GM12878 (cell line): ENCODE data around the gene PCK1. TPM values are rescaled to one million over a fixed set of nuclear protein-coding genes. Genes with fewer than 3 reads are reported as not detected.

Experiments
- ATAC-seq: fragments of 200-7000 bp; cut with Tn5 transposase; 3 replicates; pipeline ENCODE4 v1.9.1; 2020; ENCODE audit warnings: mild to moderate bottlenecking, moderate library complexity
- BruUV-seq: library from RNA; stranded (reverse); fragments of 400-500 nt; replicated peaks from 2 replicates; lab custom pipeline; 2021; lab: Mats Ljungman, UMichigan
- CTCF ChIA-PET: fragments of 300-600 bp; sonication (Branson Sonifier 250); formaldehyde crosslinking; extraction: SDS; loops from one replicate; lab custom pipeline; 2021; ENCODE audit warnings: inconsistent platforms; lab: Yijun Ruan, JAX
- POLR2A ChIA-PET: fragments of 350-600 bp; formaldehyde crosslinking; extraction: SDS; loops from one replicate; lab custom pipeline; 2021; ENCODE audit warnings: inconsistent platforms; lab: Charles Lee
- RAD21 ChIA-PET: fragments of 300-600 bp; sonication (Branson Sonifier 250); formaldehyde crosslinking; loops from one replicate; lab custom pipeline; 2023; ENCODE audit warnings: antibody characterized with exemption; ENCODE audit not compliant: unreplicated experiment; lab: Charles Lee
- SMC1A ChIA-PET: fragments of 300-600 bp; sonication (Branson Sonifier 250); formaldehyde crosslinking; loops from one replicate; lab custom pipeline; 2023; ENCODE audit not compliant: unreplicated experiment, uncharacterized antibody; lab: Charles Lee
- DNase-seq: peaks from one replicate; pipeline ENCODE4 v3.0.0-alpha.2; 2011; ENCODE audit warnings: low read depth, low spot score
- FAIRE-seq: peaks from 3 replicates; lab custom pipeline; 2011; peaks lifted over from hg19 to GRCh38; lab: Jason Lieb, UNC
- H2AFZ ChIP-seq: 2 replicates; pipeline ENCODE4 v1.6.0; 2011; ENCODE audit warnings: low read depth, low read length, control low read depth; ENCODE audit not compliant: control insufficient read depth
- H3K27ac ChIP-seq: 2 replicates; pipeline ENCODE4 v1.5.1; 2011; ENCODE audit warnings: control low read depth; ENCODE audit not compliant: control insufficient read depth, insufficient read depth
- H3K27me3 ChIP-seq, 2 experiments: replicated peaks in 1 of 2; 2 replicates each; pipeline versions ENCODE4 v1.6.0 to v1.6.1; 2011; ENCODE audit warnings: low read length in 1 of 2; ENCODE audit not compliant: control insufficient read depth in 2 of 2, insufficient read depth in 2 of 2
- H3K36me3 ChIP-seq, 2 experiments: 2 replicates each; pipeline ENCODE4 v1.5.1; 2011; ENCODE audit warnings: low read length in 1 of 2; ENCODE audit not compliant: control insufficient read depth in 2 of 2, insufficient read depth in 2 of 2
- H3K4me1 ChIP-seq: 2 replicates; pipeline ENCODE4 v1.6.1; 2011; ENCODE audit warnings: mild to moderate bottlenecking, low read length, moderate library complexity, mixed read lengths; ENCODE audit not compliant: control insufficient read depth, insufficient read depth
- H3K4me2 ChIP-seq: 2 replicates; pipeline ENCODE4 v1.6.0; 2011; ENCODE audit warnings: control low read depth; ENCODE audit not compliant: control insufficient read depth, insufficient read depth
- H3K4me3 ChIP-seq: fragments of 200-600 bp; sonication (generic); 2 replicates; pipeline ENCODE4 v1.5.1; 2016
- H3K79me2 ChIP-seq: 2 replicates; pipeline ENCODE4 v1.6.0; 2011; ENCODE audit warnings: low read length; ENCODE audit not compliant: control insufficient read depth, insufficient read depth
- H3K9ac ChIP-seq: 2 replicates; pipeline ENCODE4 v1.8.0; 2011; ENCODE audit warnings: low read length, control low read depth, mixed read lengths; ENCODE audit not compliant: control insufficient read depth, insufficient read depth
- H3K9me3 ChIP-seq: replicated peaks from 3 replicates; pipeline ENCODE4 v1.5.1; 2011; ENCODE audit warnings: mild to moderate bottlenecking, low read length; ENCODE audit not compliant: control insufficient read depth, insufficient read depth
- H4K20me1 ChIP-seq: 2 replicates; pipeline ENCODE4 v1.6.0; 2011; ENCODE audit not compliant: control insufficient read depth, insufficient read depth
- ATF7 ChIP-seq: fragments of 450-650 bp; IDR thresholded peaks from 2 replicates; pipeline ENCODE4 v1.6.1; 2016; ENCODE audit warnings: low read depth, mild to moderate bottlenecking
- CHD4 ChIP-seq: fragments of 200-600 bp; sonication (generic); IDR thresholded peaks from 2 replicates; pipeline ENCODE4 v1.6.1; 2016; ENCODE audit warnings: mild to moderate bottlenecking
- DPF2 ChIP-seq: fragments of 450-650 bp; IDR thresholded peaks from 2 replicates; pipeline ENCODE4 v1.6.1; 2017; ENCODE audit warnings: mild to moderate bottlenecking
- KAT2A ChIP-seq: conservative IDR thresholded peaks from 2 replicates; pipeline ENCODE4 v1.6.1; 2011; ENCODE audit warnings: low read depth, low read length; ENCODE audit not compliant: control insufficient read depth
- MEF2A ChIP-seq: IDR thresholded peaks from 2 replicates; pipeline ENCODE4 v1.6.1; 2011; ENCODE audit warnings: low read depth, mild to moderate bottlenecking, low read length, moderate library complexity; ENCODE audit not compliant: insufficient read depth
- MYC ChIP-seq: IDR thresholded peaks from 2 replicates; pipeline ENCODE4 v1.6.1; 2011; ENCODE audit warnings: mild to moderate bottlenecking, low read length, moderate library complexity, inconsistent platforms; ENCODE audit not compliant: insufficient read depth, insufficient replicate concordance, insufficient read length, severe bottlenecking
- NBN ChIP-seq: fragments of 450-650 bp; IDR thresholded peaks from 2 replicates; pipeline ENCODE4 v1.6.1; 2016
- POLR2AphosphoS5 ChIP-seq: IDR thresholded peaks from 2 replicates; pipeline ENCODE4 v1.6.1; 2011; ENCODE audit warnings: mild to moderate bottlenecking, low read length, inconsistent platforms
- RAD21 ChIP-seq: IDR thresholded peaks from 2 replicates; pipeline ENCODE4 v1.6.1; 2011; ENCODE audit warnings: mild to moderate bottlenecking, low read depth, low read length, moderate library complexity; ENCODE audit not compliant: insufficient read depth
- RCOR1 ChIP-seq: conservative IDR thresholded peaks from 2 replicates; pipeline ENCODE4 v1.6.1; 2012; ENCODE audit warnings: low read depth, low read length, improper control_type of control experiment
- RFX5 ChIP-seq: IDR thresholded peaks from 2 replicates; pipeline ENCODE4 v1.6.1; 2011; ENCODE audit warnings: low read depth, low read length, improper control_type of control experiment
- SMAD1 ChIP-seq: fragments of 450-650 bp; IDR thresholded peaks from 2 replicates; pipeline ENCODE4 v1.6.1; 2018; ENCODE audit warnings: mild to moderate bottlenecking, low read depth; ENCODE audit not compliant: partially characterized antibody
- SMARCA5 ChIP-seq: fragments of 450-650 bp; IDR thresholded peaks from 2 replicates; pipeline ENCODE4 v1.6.1; 2017; ENCODE audit warnings: mild to moderate bottlenecking
- TCF7 ChIP-seq: IDR thresholded peaks from 2 replicates; pipeline ENCODE4 v1.6.1; 2014; ENCODE audit warnings: antibody characterized with exemption, borderline replicate concordance
- ZNF622 ChIP-seq: fragments of 450-650 bp; IDR thresholded peaks from 2 replicates; pipeline ENCODE4 v1.6.1; 2017; ENCODE audit warnings: mild to moderate bottlenecking, inconsistent platforms
- WGBS: methylation state at CpG from one replicate; pipeline ENCODE4 v1.1.6; 2016; ENCODE audit warnings: low lambda C conversion rate; ENCODE audit not compliant: insufficient replicate concordance, insufficient coverage; ENCODE audit errors: missing lambda C conversion rate; 5-methylcytosine and 5-hydroxymethylcytosine counted together
- in situ Hi-C: fragments of 300-500 bp; cut with MboI; formaldehyde crosslinking; loops from 9 replicates; pipeline ENCODE4 v1.14.3; 2018; ENCODE audit warnings: mixed read lengths
- intact Hi-C: fragments of 100-400 bp; cut with micrococcal nuclease; formaldehyde crosslinking; loops from one replicate; pipeline ENCODE4 v1.14.2; 2022; ENCODE audit not compliant: unreplicated experiment
- polyA plus RNA-seq, 11 experiments: library from polyadenylated mRNA; depleted of rRNA in 4 of 11; unstranded in 6 of 11; stranded (reverse) in 5 of 11; fragments of >200 nt; fragmentation: Nextera tagmentation in 4 of 11; fragmentation: Illumina TruSeq in 1 of 11; extraction: Ambion mirVana in 4 of 11; extraction: Trizol in 1 of 11; gene quantifications; 1 replicate in 1 of 11; 2 replicates in 10 of 11; pipeline versions ENCODE4 v1.2.1 to v1.2.3, GENCODE V29; 2011 to 2016; ENCODE audit warnings: inconsistent platforms in 2 of 11, missing spikeins in 2 of 11, low read depth in 1 of 11
- total RNA-seq, 4 experiments: library from RNA; depleted of rRNA in 3 of 4; stranded (reverse); fragments of >200 nt in 3 of 4; fragmentation: Illumina TruSeq in 1 of 4; extraction: Trizol in 1 of 4; gene quantifications; 2 replicates each; pipeline versions ENCODE4 v1.2.1 to v1.2.3, GENCODE V29; 2013 to 2021
- TF ChIP-seq, protein P1 (sequence below): IDR thresholded peaks from 2 replicates; pipeline ENCODE4 v1.6.1; 2012; ENCODE audit warnings: low read depth, low read length, improper control_type of control experiment
- TF ChIP-seq, protein P2 (sequence below): IDR thresholded peaks from 2 replicates; pipeline ENCODE4 v1.6.1; 2011; ENCODE audit warnings: mild to moderate bottlenecking, low read depth, low read length, moderate library complexity; ENCODE audit not compliant: insufficient replicate concordance

PCK1 gene
- total and polyA plus RNA-seq, 10 of the 15 experiments (the other 5 are each of a cell fraction or from before 2014, with no cell fraction given) = 0.02 to 0.33 (median 0.09) TPM; not detected in 5

GRCh38 chr20:57540890-57541580 lies 19.9 kb upstream of the PCK1 start:
- Histone ChIP-seq H3K79me2 (no peaks in the 10 kb centered on the region), H2AFZ (no peak overlapping the region), H3K27ac (no peak overlapping the region), H3K9me3 (no peaks in the 10 kb centered on the region), H3K4me3 (no peak overlapping the region), H4K20me1 (no peaks in the 10 kb centered on the region), H3K4me1 (no peaks in the 10 kb centered on the region), H3K27me3 (peaks cover 0 to 5% of the 10 kb centered on the region in 2 experiments), H3K36me3 (no peaks in the 10 kb centered on the region), H3K4me2 (no peak overlapping the region), H3K9ac (no peak overlapping the region)
- BruUV-seq = no TSS peak
- ChIA-PET SMC1A (interaction anchor here (0.6 to 0.9 kb wide), 2 partner anchors 13 to 27 kb away, joined by 3 read pairs; no protein-coding TSS in a partner anchor), CTCF (interaction anchor here (1.0 to 1.4 kb wide), 3 partner anchors 9 to 113 kb away, joined by 3 to 4 read pairs (median 3); no protein-coding TSS in a partner anchor), POLR2A (no interaction called here), RAD21 (no interaction called here)
- FAIRE-seq = no peak
- DNase-seq = no peak
- TF ChIP-seq MEF2A (no peak), NBN (no peak)
- TF ChIP-seq, protein P1, sequence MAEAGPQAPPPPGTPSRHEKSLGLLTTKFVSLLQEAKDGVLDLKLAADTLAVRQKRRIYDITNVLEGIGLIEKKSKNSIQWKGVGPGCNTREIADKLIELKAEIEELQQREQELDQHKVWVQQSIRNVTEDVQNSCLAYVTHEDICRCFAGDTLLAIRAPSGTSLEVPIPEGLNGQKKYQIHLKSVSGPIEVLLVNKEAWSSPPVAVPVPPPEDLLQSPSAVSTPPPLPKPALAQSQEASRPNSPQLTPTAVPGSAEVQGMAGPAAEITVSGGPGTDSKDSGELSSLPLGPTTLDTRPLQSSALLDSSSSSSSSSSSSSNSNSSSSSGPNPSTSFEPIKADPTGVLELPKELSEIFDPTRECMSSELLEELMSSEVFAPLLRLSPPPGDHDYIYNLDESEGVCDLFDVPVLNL = no peak
- in situ Hi-C loops = no loop called here
- no peak for ATAC-seq
- WGBS = 34% methylated on average over 17 of the region's 17 CpGs
- intact Hi-C loops = no loop called here

DNA sequence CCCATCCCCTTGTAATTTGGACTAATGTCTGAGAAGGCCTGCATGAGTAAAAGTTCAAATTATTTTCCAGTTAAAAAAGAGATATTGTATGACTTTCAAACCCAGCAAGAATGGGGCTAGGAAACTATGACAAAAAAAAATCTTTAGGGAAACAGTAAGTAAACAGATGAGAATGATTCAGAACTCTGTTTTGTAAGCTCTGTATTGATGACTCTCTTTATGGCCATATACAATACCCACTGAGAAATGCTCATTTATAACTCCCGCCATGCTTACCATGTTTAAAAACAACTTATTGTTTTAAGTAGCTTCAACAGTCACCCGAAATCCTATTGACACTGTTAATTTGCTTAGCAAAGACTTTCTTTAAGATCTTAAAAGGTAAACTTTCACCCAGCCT lies 17.2 kb upstream of the PCK1 start:
- ChIA-PET RAD21 (no interaction called here), SMC1A (no interaction called here), POLR2A (no interaction called here), CTCF (interaction anchor here (1.0 kb wide), 1 partner anchor 13 kb away, joined by 3 read pairs; no protein-coding TSS in a partner anchor)
- Histone ChIP-seq H3K27me3 (peaks cover under 1 to 4% of the 10 kb centered on the region in 2 experiments), H3K36me3 (no peaks in the 10 kb centered on the region), H4K20me1 (no peaks in the 10 kb centered on the region), H3K9me3 (no peaks in the 10 kb centered on the region), H3K4me1 (no peaks in the 10 kb centered on the region), H3K4me3 (no peak overlapping the region), H3K4me2 (no peak overlapping the region), H2AFZ (no peak overlapping the region), H3K27ac (no peak overlapping the region), H3K9ac (no peak overlapping the region), H3K79me2 (no peaks in the 10 kb centered on the region)
- no peak for FAIRE-seq
- no peak for DNase-seq
- no peak for ATAC-seq
- intact Hi-C loops (no loop called here), in situ Hi-C loops (no loop called here)
- no TSS peak for BruUV-seq
- WGBS = 10% methylated on average over 2 of the region's 2 CpGs
- no peak for TF ChIP-seq ATF7
- TF ChIP-seq, protein P2, sequence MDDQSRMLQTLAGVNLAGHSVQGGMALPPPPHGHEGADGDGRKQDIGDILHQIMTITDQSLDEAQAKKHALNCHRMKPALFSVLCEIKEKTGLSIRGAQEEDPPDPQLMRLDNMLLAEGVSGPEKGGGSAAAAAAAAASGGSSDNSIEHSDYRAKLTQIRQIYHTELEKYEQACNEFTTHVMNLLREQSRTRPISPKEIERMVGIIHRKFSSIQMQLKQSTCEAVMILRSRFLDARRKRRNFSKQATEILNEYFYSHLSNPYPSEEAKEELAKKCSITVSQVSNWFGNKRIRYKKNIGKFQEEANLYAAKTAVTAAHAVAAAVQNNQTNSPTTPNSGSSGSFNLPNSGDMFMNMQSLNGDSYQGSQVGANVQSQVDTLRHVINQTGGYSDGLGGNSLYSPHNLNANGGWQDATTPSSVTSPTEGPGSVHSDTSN = no peak
- no peak for TF ChIP-seq DPF2
- TF ChIP-seq NBN = no peak
- TF ChIP-seq TCF7 = no peak
- no peak for TF ChIP-seq SMARCA5
- no peak for TF ChIP-seq KAT2A
- TF ChIP-seq ZNF622 = no peak
- TF ChIP-seq CHD4 = no peak
- TF ChIP-seq POLR2AphosphoS5 = no peak
- TF ChIP-seq SMAD1 = no peak
- no peak for TF ChIP-seq RAD21
- TF ChIP-seq MYC = no peak
- TF ChIP-seq RCOR1 = no peak
- TF ChIP-seq RFX5 = no peak
